H9 (cell line): Measurements from ENCODE around the gene TEX54. TPM values are rescaled to one million over a fixed set of nuclear protein-coding genes. Genes with fewer than 3 reads are reported as not detected.

Source experiments
- DNase-seq: peaks from one replicate; pipeline ENCODE4 v3.0.0-alpha.2; 2017
- H2AFZ ChIP-seq: one replicate; pipeline ENCODE4 v1.6.1; 2013; ENCODE audit warnings: mild to moderate bottlenecking, low read length, control low read depth, moderate library complexity
- H2AK5ac ChIP-seq: 2 replicates; pipeline ENCODE4 v1.6.1; 2013; ENCODE audit warnings: low read length, control low read depth, mixed read lengths; ENCODE audit not compliant: insufficient read length
- H2BK120ac ChIP-seq: one replicate; pipeline ENCODE4 v1.6.1; 2013; ENCODE audit warnings: low read depth, mild to moderate bottlenecking, low read length, control low read depth, inconsistent platforms; ENCODE audit not compliant: poor library complexity, severe bottlenecking
- H2BK12ac ChIP-seq: 2 replicates; pipeline ENCODE4 v1.6.1; 2013; ENCODE audit warnings: low read length, control low read depth, mixed read lengths, low read depth; ENCODE audit not compliant: insufficient read length
- H2BK15ac ChIP-seq: 2 replicates; pipeline ENCODE4 v1.6.1; 2013; ENCODE audit warnings: low read depth, low read length, control low read depth
- H2BK20ac ChIP-seq: one replicate; pipeline ENCODE4 v1.6.1; 2013; ENCODE audit warnings: low read depth, mild to moderate bottlenecking, low read length, control low read depth, inconsistent platforms; ENCODE audit not compliant: poor library complexity, severe bottlenecking
- H2BK5ac ChIP-seq: 2 replicates; pipeline ENCODE4 v1.6.1; 2013; ENCODE audit warnings: low read length, control low read depth, mixed read lengths; ENCODE audit not compliant: insufficient read length
- H3K14ac ChIP-seq: 2 replicates; pipeline ENCODE4 v1.6.1; 2013; ENCODE audit warnings: low read length, control low read depth; ENCODE audit not compliant: insufficient read depth
- H3K18ac ChIP-seq: 2 replicates; pipeline ENCODE4 v1.6.1; 2013; ENCODE audit warnings: low read depth, mild to moderate bottlenecking, mixed read lengths, low read length, control low read depth; ENCODE audit not compliant: insufficient read length
- H3K23ac ChIP-seq: 2 replicates; pipeline ENCODE4 v1.6.1; 2013; ENCODE audit warnings: low read length, control low read depth, mixed read lengths, low read depth; ENCODE audit not compliant: insufficient read length
- H3K23me2 ChIP-seq: 2 replicates; pipeline ENCODE4 v1.6.1; 2013; ENCODE audit warnings: low read depth, mild to moderate bottlenecking, mixed read lengths, low read length, control low read depth; ENCODE audit not compliant: insufficient read length, poor library complexity, severe bottlenecking
- H3K27ac ChIP-seq: 2 replicates; pipeline ENCODE4 v1.5.1; 2013; ENCODE audit warnings: low read length, control low read depth, mixed read lengths, low read depth; ENCODE audit not compliant: insufficient read length
- H3K27me3 ChIP-seq: 2 replicates; pipeline ENCODE4 v1.6.1; 2013; ENCODE audit warnings: low read length, control low read depth, inconsistent platforms; ENCODE audit not compliant: insufficient read depth
- H3K4ac ChIP-seq: 2 replicates; pipeline ENCODE4 v1.6.1; 2013; ENCODE audit warnings: low read depth, mild to moderate bottlenecking, control low read depth, inconsistent platforms, low read length, moderate library complexity
- H3K4me1 ChIP-seq: 2 replicates; pipeline ENCODE4 v1.6.1; 2013; ENCODE audit warnings: low read length, control low read depth, inconsistent platforms; ENCODE audit not compliant: insufficient read depth
- H3K4me2 ChIP-seq: 2 replicates; pipeline ENCODE4 v1.6.1; 2013; ENCODE audit warnings: low read length, control low read depth, mixed read lengths; ENCODE audit not compliant: insufficient read length, insufficient read depth
- H3K56ac ChIP-seq: 2 replicates; pipeline ENCODE4 v1.6.1; 2013; ENCODE audit warnings: low read depth, mild to moderate bottlenecking, mixed read lengths, low read length, control low read depth; ENCODE audit not compliant: insufficient read length
- H3K79me1 ChIP-seq: 2 replicates; pipeline ENCODE4 v1.6.1; 2013; ENCODE audit warnings: low read depth, mild to moderate bottlenecking, moderate library complexity, low read length, control low read depth, inconsistent platforms; ENCODE audit not compliant: insufficient read depth, poor library complexity, severe bottlenecking
- H3K79me2 ChIP-seq: 2 replicates; pipeline ENCODE4 v1.6.1; 2013; ENCODE audit warnings: low read length, control low read depth, inconsistent platforms; ENCODE audit not compliant: insufficient read depth
- H3K9ac ChIP-seq: 2 replicates; pipeline ENCODE4 v1.6.1; 2013; ENCODE audit warnings: low read length, control low read depth, mixed read lengths; ENCODE audit not compliant: insufficient read length; ENCODE audit errors: extremely low read depth
- H3K9me3 ChIP-seq: one replicate; pipeline ENCODE4 v1.6.1; 2013; ENCODE audit warnings: low read depth, low read length, inconsistent platforms; ENCODE audit not compliant: control insufficient read depth
- H3T11ph ChIP-seq: one replicate; pipeline ENCODE4 v1.6.1; 2013; ENCODE audit warnings: mild to moderate bottlenecking, low read length, control low read depth, inconsistent platforms
- H4K20me1 ChIP-seq: one replicate; pipeline ENCODE4 v1.6.1; 2013; ENCODE audit not compliant: control insufficient read depth, insufficient read length, insufficient read depth
- H4K5ac ChIP-seq: 2 replicates; pipeline ENCODE4 v1.6.1; 2013; ENCODE audit warnings: low read depth, mild to moderate bottlenecking, mixed read lengths, low read length, control low read depth; ENCODE audit not compliant: insufficient read length
- H4K8ac ChIP-seq: replicated peaks from 2 replicates; pipeline ENCODE4 v1.6.1; 2013; ENCODE audit warnings: low read length, control low read depth, mixed read lengths, low read depth; ENCODE audit not compliant: insufficient read length
- H4K91ac ChIP-seq: 2 replicates; pipeline ENCODE4 v1.6.1; 2013; ENCODE audit warnings: low read depth, mild to moderate bottlenecking, moderate library complexity, mixed read lengths, low read length, control low read depth; ENCODE audit not compliant: insufficient read length
- H3K27ac Mint-ChIP-seq, 3 experiments: 2 replicates in 2 of 3; 3 replicates in 1 of 3; pipeline ENCODE4 v1.8.0; 2020 to 2021; ENCODE audit warnings: mixed read lengths in 3 of 3, mild to moderate bottlenecking in 1 of 3, moderate library complexity in 1 of 3
- H3K27me3 Mint-ChIP-seq: 2 replicates; pipeline ENCODE4 v1.8.0; 2021; ENCODE audit warnings: low read depth, mild to moderate bottlenecking, moderate library complexity, mixed read lengths
- H3K36me3 Mint-ChIP-seq, 3 experiments: 2 replicates in 2 of 3; 3 replicates in 1 of 3; pipeline ENCODE4 v1.8.0; 2020 to 2021; ENCODE audit warnings: low read depth in 3 of 3, mixed read lengths in 3 of 3; ENCODE audit not compliant: insufficient read depth in 1 of 3
- H3K4me1 Mint-ChIP-seq, 2 experiments: 2 replicates each; pipeline ENCODE4 v1.8.0; 2020; ENCODE audit warnings: mixed read lengths in 2 of 2
- H3K4me3 Mint-ChIP-seq, 2 experiments: 2 replicates in 1 of 2; 3 replicates in 1 of 2; pipeline ENCODE4 v1.8.0; 2020 to 2021; ENCODE audit warnings: mild to moderate bottlenecking in 2 of 2, mixed read lengths in 2 of 2, moderate library complexity in 1 of 2
- H3K9me3 Mint-ChIP-seq, 2 experiments: 2 replicates in 1 of 2; 3 replicates in 1 of 2; pipeline ENCODE4 v1.8.0; 2020; ENCODE audit warnings: mild to moderate bottlenecking in 2 of 2, mixed read lengths in 2 of 2, moderate library complexity in 1 of 2
- CTCF ChIP-seq: fragments of 200-600 bp; sonication (generic); conservative IDR thresholded peaks from 3 replicates; pipeline ENCODE4 v1.8.0; 2021; ENCODE audit warnings: antibody characterized with exemption, mild to moderate bottlenecking
- WGBS: extraction: QIAGEN DNeasy Blood & Tissue Kit; methylation state at CpG from one replicate; pipeline ENCODE4 v1.1.7; 2013; ENCODE audit warnings: missing lambda C conversion rate, low lambda C conversion rate, mixed read lengths; ENCODE audit not compliant: insufficient read length; ENCODE audit errors: extremely low coverage; 5-methylcytosine and 5-hydroxymethylcytosine counted together
- total RNA-seq: library from RNA; stranded (reverse); gene quantifications from 2 replicates; pipeline ENCODE4 v1.2.1, GENCODE V29; 2021

TEX54 gene
- total RNA-seq, 1 experiment from 2014 or later, result 1.2 TPM

GRCh38 chr11:62854013-62854824 is 21.6 kb upstream of the TEX54 start:
- no peak overlapping the region for H2BK15ac ChIP-seq
- H2BK5ac ChIP-seq, result no peak overlapping the region
- H3K18ac ChIP-seq, result no peak overlapping the region
- H3K14ac ChIP-seq, result no peak overlapping the region
- no peak overlapping the region for H2BK12ac ChIP-seq
- Mint-ChIP-seq H3K36me3 (peaks cover 44 to 61% (median 45%) of the 10 kb centered on the region in 3 experiments), H3K4me3 (peak overlapping the region; percentile 99), H3K27ac (peak overlapping the region; percentile 98 to 100 (median 99); a peak in 6 of 7 replicates), H3K27me3 (peaks cover 6% of the 10 kb centered on the region; the same call in 1 of the 2 replicates), H3K4me1 (peaks cover 36 to 51% of the 10 kb centered on the region in 2 experiments), H3K9me3 (peaks cover 6 to 10% of the 10 kb centered on the region in 2 experiments)
- H3K79me2 ChIP-seq, result peaks cover 50% of the 10 kb centered on the region
- H2BK20ac ChIP-seq, result no peak overlapping the region
- H2AFZ ChIP-seq, result no peak overlapping the region
- no peaks in the 10 kb centered on the region; the same call in 1 of the 2 replicates for H3K4me1 ChIP-seq
- H2BK120ac ChIP-seq, result no peak overlapping the region
- H3K9ac ChIP-seq, result peak overlapping the region; percentile 96
- no peaks in the 10 kb centered on the region for H3K27me3 ChIP-seq
- H3K4ac ChIP-seq, result no peak overlapping the region
- H3K23ac ChIP-seq, result no peak overlapping the region
- no peaks in the 10 kb centered on the region for H3K9me3 ChIP-seq
- H3K56ac ChIP-seq, result no peak overlapping the region
- peaks cover 20% of the 10 kb centered on the region for H3K23me2 ChIP-seq
- peak overlapping the region; percentile 98 for H3K4me2 ChIP-seq
- H3K27ac ChIP-seq, result peak overlapping the region; percentile 58
- no peak for TF ChIP-seq CTCF
- H4K5ac ChIP-seq, result no peak overlapping the region
- no peak overlapping the region for H2AK5ac ChIP-seq
- no peak overlapping the region for H3T11ph ChIP-seq
- H4K8ac ChIP-seq, result no peak overlapping the region
- WGBS, result no CpG with 5 or more reads among the region's 8 CpGs
- no peak for DNase-seq
- H4K20me1 ChIP-seq, result no peaks in the 10 kb centered on the region
- no peaks in the 10 kb centered on the region for H3K79me1 ChIP-seq
- H4K91ac ChIP-seq, result no peak overlapping the region
